ENCODE results near the gene SLMAP. TPM values are rescaled to one million over a fixed set of nuclear protein-coding genes. Genes with fewer than 3 reads are reported as not detected.

The SLMAP gene
- total and polyA plus RNA-seq, 2 of the 13 experiments (the other 11 are each of a cell fraction or from before 2014, with no cell fraction given): 24.0 to 48.3 TPM

GRCh38 chr3:57772251-57772650, 16.1 kb downstream of the SLMAP start:
- Histone ChIP-seq H3K9ac (ENCODE audit: insufficient read depth, low read depth, low read length) (no peak overlapping the region), H3K4me3 (replicated peaks in 1 of 3; ENCODE audit: insufficient read depth in 1 of 3, low read depth in 2 of 3, low read length in 3 of 3) (no peak overlapping the region), H2AFZ (ENCODE audit: low read length) (no peak overlapping the region), H3K27ac (ENCODE audit: extremely low read length, insufficient read depth, low read length) (no peak overlapping the region), H3K4me2 (ENCODE audit: low read depth, low read length) (no peak overlapping the region), H4K20me1 (ENCODE audit: insufficient read depth, low read length) (peaks cover 20% of the 10 kb centered on the region), H3K36me3 (replicated peaks in 1 of 2; ENCODE audit: control insufficient read depth in 1 of 2, insufficient read depth in 2 of 2, low read length in 2 of 2) (peaks cover 0 to 7% of the 10 kb centered on the region in 2 experiments; a peak in 3 of 5 replicates), H3K9me3 (ENCODE audit: low read length) (no peaks in the 10 kb centered on the region), H3K27me3 (ENCODE audit: control insufficient read depth in 1 of 2, insufficient read depth in 2 of 2, low read length in 2 of 2) (no peaks in the 10 kb centered on the region), H3K4me1 (ENCODE audit: insufficient read depth, low read length) (peaks cover 32% of the 10 kb centered on the region), H3K79me2 (ENCODE audit: insufficient read depth, low read length) (peaks cover 80% of the 10 kb centered on the region)
- no peak for ATAC-seq
- in situ Hi-C loops (cut with HindIII; ENCODE audit: extremely low pct_ligation_motif_present, low pct_unique_long_range_greater_than_20kb): no loop called here
- intact Hi-C loops (cut with micrococcal nuclease; ENCODE audit: unreplicated experiment): no loop called here
- TF ChIP-seq ZNF678 (CRISPR knock-in tag; IDR thresholded peaks at IDR 0.05): no peak
- TF ChIP-seq ATF7-NPFF (CRISPR knock-in tag; IDR thresholded peaks at IDR 0.05; ENCODE audit: low read depth): no peak
- no peak for TF ChIP-seq ZNF614 (CRISPR knock-in tag; IDR thresholded peaks at IDR 0.05; ENCODE audit: borderline replicate concordance)
- TF ChIP-seq ZNF274 (CRISPR knock-in tag; IDR thresholded peaks at IDR 0.05): no peak
- TF ChIP-seq MAX (IDR thresholded peaks at IDR 0.05): no peak
- TF ChIP-seq GPBP1L1 (CRISPR knock-in tag; IDR thresholded peaks at IDR 0.05): no peak
- no peak for TF ChIP-seq ZNF800 (CRISPR knock-in tag; IDR thresholded peaks at IDR 0.05)
- no peak for TF ChIP-seq EEA1 (CRISPR knock-in tag; IDR thresholded peaks at IDR 0.05; ENCODE audit: borderline replicate concordance)
- no peak for TF ChIP-seq ATRX (CRISPR knock-in tag; IDR thresholded peaks at IDR 0.05; ENCODE audit: borderline replicate concordance)
- no peak for TF ChIP-seq ZNF589 (CRISPR knock-in tag; conservative IDR thresholded peaks at IDR 0.05)
- no peak for TF ChIP-seq CCAR2 (optimal IDR thresholded peaks at IDR 0.05; ENCODE audit: low read depth, low read length)
- no peak for TF ChIP-seq RORA (CRISPR knock-in tag; IDR thresholded peaks at IDR 0.05)
- no peak for TF ChIP-seq ZFY (CRISPR knock-in tag; IDR thresholded peaks at IDR 0.05)
- TF ChIP-seq HMGXB4 (CRISPR knock-in tag; IDR thresholded peaks at IDR 0.05; ENCODE audit: borderline replicate concordance in 1 of 2, low read depth in 1 of 2): no peak
- no peak for TF ChIP-seq ZXDC (CRISPR knock-in tag; IDR thresholded peaks at IDR 0.05)
- ChIA-PET POLR2A (interaction anchor here (3.7 kb wide), 1 partner anchor 16 kb away, joined by 12 read pairs; the partner anchor contains the start of gene SLMAP), CTCF (ENCODE audit: low intra/inter-chr PET ratio, low total read pairs) (no interaction called here)
- no TSS peak for BruUV-seq (replicated peaks)
- 95% methylated on average over 4 of the region's 4 CpGs for WGBS (ENCODE audit: low lambda C conversion rate)
- no peak for DNase-seq (ENCODE audit: low spot score)
- no peak for FAIRE-seq
